Activated CD4-positive, alpha-beta T cell treated with anti-CD3 and anti-CD28 coated beads, Interleukin-2, amount 50 U/mL, for 16 hours (primary cell): ENCODE measurements around the gene PMPCB.

Experiments used
- DNase-seq: peaks from one replicate; pipeline ENCODE4 v3.0.0-alpha.2; 2020

The PMPCB gene

GRCh38 chr7:103338864-103339263 lies 41.6 kb downstream of the PMPCB start:
- DNase-seq, result no peak

DNA sequence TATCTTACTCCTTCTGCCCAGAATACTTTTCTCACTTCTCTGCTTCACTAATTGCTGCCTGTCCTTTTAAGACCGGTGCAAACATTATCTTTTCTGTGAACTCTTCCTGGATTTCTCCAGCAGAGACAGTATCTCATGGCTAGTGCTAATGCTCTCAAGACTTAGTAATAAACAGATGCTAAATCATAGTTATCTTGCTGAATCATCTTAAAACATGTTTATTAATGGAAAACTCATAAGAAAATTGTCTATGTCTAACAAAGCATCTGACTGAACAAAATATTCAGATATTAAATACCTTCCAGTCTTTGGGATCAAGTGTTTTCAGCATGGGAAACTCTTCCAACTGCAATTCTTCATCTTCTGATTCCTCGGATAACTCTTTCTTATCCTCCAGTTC lies 44.2 kb downstream of the PMPCB start:
- DNase-seq, result no peak

GRCh38 chr7:103343332-103343731 lies 46.1 kb downstream of the PMPCB start:
- DNase-seq, result peak; percentile 31

GRCh38 chr7:103343758-103344452 lies 46.7 kb downstream of the PMPCB start:
- peak; percentile 34 for DNase-seq

DNA sequence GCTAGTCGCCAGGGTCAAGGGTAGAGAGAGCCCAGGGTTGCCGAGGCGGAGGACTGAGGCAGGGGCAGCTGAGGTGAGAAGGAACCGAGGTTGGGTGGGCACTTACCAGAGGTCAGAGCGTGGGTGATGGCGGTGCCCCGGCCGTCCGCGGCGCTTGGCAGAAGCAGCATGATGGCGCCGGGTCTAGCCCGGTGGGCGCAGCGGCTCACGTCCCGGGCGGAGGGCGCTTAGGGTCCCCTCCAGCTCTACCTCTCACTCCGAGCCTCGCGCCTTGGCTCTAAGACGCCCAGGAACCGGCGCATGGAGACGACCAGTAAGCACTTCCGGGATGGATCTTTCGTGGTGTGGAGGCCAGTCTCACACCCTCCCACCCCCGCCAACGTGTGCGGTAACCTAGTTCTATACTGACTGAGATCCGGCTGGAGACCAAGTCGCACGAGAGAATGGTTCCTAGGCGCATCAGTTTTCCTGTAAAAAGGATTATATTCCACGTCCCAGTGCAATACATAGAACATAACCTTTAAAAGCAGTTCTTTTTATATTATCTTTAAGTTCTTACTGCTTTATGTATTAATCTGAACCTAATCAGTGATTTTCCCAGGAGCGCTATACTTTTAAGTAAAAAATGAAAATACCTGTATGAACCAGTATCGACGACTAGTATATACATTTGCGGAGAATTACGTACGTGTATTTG lies 47.4 kb downstream of the PMPCB start, which contains the start of gene DNAJC2:
Gene DNAJC2 (minus strand): TSS at position 315 of the 697 bp plus-strand sequence. CDS start 145 bp downstream, at position 170.
- peak; percentile 92 for DNase-seq

GRCh38 chr7:103346396-103346795 lies 49.2 kb downstream of the PMPCB start:
- no peak for DNase-seq

- DNase-seq, result peak; percentile 91
These were observed 50.5 kb downstream of the PMPCB start, which contains the start of gene PSMC2 for GRCh38 chr7:103347507-103348267. PSMC2 (plus strand) TSS chr7:103347643; CDS start chr7:103347712, 69 bp downstream.

DNA sequence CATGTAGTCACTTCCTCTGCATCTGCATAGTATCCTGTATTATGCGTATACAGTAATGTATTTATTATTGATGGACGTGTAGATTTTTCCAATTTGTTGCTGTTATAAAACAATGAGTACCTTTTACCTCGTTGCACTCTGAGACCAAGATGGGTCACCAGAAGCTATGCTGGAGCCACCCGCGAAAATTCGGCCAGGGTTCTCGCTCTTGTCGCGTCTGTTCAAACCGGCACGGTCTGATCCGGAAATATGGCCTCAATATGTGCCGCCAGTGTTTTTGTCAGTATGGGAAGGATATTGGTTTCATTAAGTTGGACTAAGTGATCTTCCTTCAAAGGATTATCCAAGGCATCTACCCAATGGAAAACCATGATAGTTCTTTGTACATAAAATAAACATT lies 51.2 kb downstream of the PMPCB start:
- DNase-seq, result peak; percentile 25

DNA sequence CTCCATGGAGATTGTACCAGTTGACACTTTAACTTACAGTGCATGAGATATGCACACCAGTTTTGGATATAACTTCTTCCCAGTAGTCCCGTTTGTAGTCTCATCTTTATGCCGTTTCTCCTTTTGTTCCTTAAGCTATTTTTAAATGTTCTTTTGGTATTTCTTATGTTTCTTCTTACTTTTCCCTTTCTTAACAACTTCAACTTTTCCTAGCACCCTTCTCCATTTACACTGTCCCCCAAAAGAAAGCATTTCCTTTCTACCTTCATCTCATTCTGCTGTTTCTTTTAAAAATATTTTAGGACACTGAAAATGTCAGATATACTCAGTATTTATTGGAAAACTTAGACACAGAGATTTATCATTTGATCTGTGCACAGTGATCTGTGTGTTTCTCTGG lies 51.7 kb downstream of the PMPCB start:
- DNase-seq, result no peak

DNA sequence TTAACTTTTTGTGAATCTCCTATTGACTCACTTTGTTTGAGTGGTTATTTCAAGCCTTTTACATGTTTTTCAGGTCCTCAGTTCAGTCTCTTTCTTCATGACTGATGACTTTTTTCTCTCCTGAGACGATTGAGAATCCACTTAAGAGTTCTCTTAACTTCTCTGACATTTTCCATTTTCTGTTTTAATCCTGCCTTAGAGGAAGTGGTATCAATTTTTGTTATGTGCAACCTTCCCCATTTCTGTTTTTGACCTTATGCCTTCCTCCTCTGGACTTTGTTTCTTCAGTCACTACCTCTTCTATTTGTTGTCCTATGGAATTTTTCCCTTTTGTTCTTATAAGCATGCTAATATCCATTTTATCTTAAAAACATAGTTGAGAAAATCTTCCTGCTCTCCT lies 52.6 kb downstream of the PMPCB start:
- DNase-seq, result peak; percentile 11
